ENCODE results near the gene TRPM8.

GRCh38 chr2:233928594-233929351 is 11.6 kb downstream of the TRPM8 start:
- TF ChIP-seq POLR2A (IDR thresholded peaks at IDR 0.05), result no peak
- no peak for TF ChIP-seq POLR2AphosphoS5 (IDR thresholded peaks at IDR 0.05)

All from sigmoid colon (tissue), 4 donors.